Hepatocyte (in vitro differentiated cells): ENCODE data around the gene RPL27A.

ENCODE experiments used
- CTCF ChIP-seq: fragments of 200-600 bp; sonication (generic); IDR thresholded peaks from 2 replicates; pipeline ENCODE4 v1.5.1; 2016; ENCODE audit warnings: antibody characterized with exemption, mild to moderate bottlenecking; ENCODE audit not compliant: poor library complexity
- EZH2phosphoT487 ChIP-seq: fragments of 200-600 bp; sonication (generic); IDR thresholded peaks from one replicate; pipeline ENCODE4 v1.6.1; 2018; ENCODE audit warnings: antibody characterized with exemption, mild to moderate bottlenecking, low read depth, moderate library complexity; ENCODE audit not compliant: unreplicated experiment, severe bottlenecking

GRCh38 chr11:8685306-8685705 is 2.7 kb downstream of the RPL27A start:
- TF ChIP-seq CTCF (no peak), EZH2phosphoT487 (no peak)
